HG03159 (cell line): Measurements from ENCODE around the gene GGTLC2.
"Not testable (repeated sequence)": the region's sequence is repeated elsewhere in the genome, so short reads cannot be mapped to it uniquely, and the experiment has no call there.

ENCODE experiments used
- ATAC-seq: cut with Tn5 transposase; IDR thresholded peaks from one replicate; pipeline ENCODE4 v1.9.1; 2021; ENCODE audit warnings: mild to moderate bottlenecking, moderate library complexity; ENCODE audit not compliant: unreplicated experiment

The GGTLC2 gene

DNA sequence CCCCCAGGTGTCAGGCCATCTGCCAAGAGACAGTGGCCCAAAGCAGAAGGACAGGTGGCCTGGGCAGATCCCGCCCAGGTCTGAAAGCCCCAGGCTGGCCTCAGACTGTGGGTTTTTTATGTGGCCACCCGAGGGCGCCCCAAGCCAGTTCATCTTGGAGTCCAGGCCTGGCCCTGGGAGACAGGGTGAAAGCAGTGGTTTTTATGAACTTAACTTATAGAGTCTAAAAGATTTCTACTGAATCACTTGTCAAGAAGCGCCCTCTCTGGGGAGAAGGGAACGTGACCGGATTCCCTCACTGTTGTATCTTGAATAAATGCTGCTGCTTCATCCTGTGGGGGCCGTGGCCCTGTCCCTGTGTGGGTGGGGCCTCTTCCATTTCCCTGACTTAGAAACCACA is 8.2 kb upstream of the GGTLC2 start:
- ATAC-seq = not testable (repeated sequence)

- not testable (repeated sequence) for ATAC-seq
These were observed 6.1 kb upstream of the GGTLC2 start for GRCh38 chr22:22638313-22638712.

DNA sequence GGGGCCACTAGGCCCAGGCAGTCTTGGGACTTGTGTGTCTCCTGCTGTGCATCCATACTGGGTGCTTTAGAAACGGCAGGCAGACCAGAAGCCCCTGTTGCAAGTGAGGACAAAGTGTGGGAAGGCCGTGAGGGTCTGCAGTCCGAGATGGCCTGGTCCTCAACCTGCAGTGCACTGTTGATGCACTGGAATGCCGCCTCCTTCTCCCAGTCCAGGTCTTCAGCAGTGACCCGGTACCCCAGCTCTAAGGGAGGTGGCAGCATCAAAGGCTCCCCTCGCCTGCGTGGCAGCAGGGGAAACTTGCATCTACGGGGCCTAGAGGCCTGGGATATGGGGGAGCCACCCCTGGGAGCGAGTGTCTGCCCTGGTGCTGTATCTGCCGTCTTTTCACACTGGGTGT is 2.2 kb upstream of the GGTLC2 start:
- not testable (repeated sequence) for ATAC-seq

DNA sequence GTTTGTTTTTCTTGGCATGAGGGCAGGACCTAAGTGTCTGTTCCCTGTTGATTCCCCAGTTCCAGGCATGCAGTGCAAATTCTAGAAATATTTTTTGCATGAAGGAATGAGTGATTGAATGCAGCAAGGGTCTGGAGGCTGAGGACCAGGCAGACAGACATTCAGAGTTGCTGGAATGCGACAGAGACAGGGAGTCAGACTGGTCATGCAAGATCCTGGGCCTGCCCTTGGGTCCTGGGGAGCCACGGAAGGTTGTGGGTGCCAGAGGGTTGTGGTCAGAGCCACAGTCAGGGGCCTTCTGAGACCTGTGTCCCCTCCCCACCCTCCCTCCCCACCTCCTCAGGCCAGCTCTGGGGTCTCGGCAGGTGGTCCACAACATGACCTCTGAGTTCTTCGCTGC is 1.6 kb downstream of the GGTLC2 start:
- not testable (repeated sequence) for ATAC-seq

GRCh38 chr22:22647952-22648351 is 3.5 kb downstream of the GGTLC2 start:
- ATAC-seq = not testable (repeated sequence)

DNA sequence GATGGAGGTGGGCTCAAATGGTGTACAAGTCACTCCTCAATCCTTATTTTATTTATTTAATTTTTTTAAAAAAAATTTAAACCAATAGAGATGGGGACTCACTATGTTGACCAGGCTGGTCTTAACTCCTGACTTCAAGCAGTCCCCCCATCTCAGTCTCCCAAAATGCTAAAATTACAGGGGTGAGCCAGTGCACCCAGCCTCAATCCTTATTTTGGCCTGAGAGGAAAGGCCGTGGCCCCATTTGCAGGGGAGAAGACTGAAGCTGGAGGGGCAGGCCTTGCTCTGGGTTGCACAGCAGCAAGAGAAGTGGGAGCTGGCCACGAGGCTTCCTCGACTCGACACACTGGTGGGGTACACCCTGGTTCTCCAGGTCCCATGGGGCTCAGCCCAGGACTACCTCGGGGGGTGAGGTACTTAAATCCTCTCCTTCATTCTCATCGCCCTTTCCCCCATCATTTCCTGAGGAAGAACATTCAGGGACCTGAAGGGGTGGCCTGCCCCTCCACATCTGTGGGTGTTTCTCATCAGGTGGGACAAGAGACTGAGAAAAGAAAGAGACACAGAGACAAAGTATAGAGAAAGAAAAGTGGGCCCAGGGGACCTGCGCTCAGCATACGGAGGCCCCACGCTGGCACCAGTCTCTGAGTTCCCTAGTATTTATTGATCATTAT is 4.6 kb downstream of the GGTLC2 start:
- ATAC-seq = not testable (repeated sequence)

DNA sequence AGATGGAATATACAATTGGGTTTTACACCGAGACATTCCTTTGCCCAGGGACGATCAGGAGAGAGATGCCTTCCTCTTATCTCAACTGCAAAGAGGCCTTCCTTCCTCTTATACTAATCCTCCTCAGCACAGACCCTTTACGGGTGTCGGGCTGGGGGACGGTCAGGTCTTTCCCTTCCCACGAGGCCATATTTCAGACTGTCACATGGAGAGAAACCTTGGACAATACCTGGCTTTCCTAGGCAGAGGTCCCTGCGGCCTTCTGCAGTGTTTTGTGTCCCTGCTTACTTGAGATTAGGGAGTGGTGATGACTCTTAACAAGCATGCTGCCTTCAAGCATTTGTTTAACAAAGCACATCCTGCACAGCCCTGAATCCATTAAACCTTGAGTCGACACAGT is 5.3 kb downstream of the GGTLC2 start:
- not testable (repeated sequence) for ATAC-seq

- not testable (repeated sequence) for ATAC-seq
These were observed 6.0 kb downstream of the GGTLC2 start for GRCh38 chr22:22650398-22650797.

- ATAC-seq = not testable (repeated sequence)
These were observed 6.5 kb downstream of the GGTLC2 start for GRCh38 chr22:22650803-22651515.

DNA sequence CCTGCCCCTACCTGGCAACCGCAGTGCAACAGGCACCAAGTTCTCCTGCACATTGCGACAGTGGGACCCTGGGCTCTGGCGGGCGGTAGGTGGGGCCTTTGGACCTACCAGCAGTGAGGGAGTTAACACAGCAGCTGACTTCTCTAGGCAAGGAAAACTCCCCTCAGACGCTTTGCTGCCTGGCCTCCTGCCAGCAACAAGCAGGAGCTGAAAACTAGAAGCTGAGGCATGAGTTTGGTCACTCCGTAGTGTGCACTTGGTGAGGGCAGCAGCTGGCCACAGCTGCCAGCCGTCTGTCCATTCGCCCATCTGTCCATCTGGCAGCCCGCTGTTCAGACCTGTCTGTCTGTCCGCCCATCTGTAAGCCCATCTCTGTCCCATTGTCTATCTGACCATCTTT is 7.2 kb downstream of the GGTLC2 start:
- not testable (repeated sequence) for ATAC-seq

DNA sequence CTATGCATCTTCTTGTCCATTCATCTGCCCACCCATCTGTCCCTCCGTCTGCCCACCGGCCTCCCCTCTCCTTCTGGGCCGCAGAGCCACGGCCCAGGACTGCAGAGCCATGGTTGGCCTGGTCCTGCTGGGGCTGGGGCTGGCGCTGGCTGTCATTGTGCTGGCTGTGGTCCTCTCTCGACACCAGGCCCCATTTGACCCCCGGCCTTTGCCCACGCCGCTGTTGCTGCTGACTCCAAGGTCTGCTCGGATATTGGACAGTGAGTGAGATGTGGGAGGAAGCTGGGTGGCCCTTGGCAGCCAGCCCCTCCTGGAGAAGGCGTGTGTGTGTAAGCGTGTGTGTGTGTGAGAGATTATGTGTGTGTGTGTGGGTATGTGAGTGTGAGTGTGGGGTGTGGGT is 7.7 kb downstream of the GGTLC2 start:
- ATAC-seq = not testable (repeated sequence)

DNA sequence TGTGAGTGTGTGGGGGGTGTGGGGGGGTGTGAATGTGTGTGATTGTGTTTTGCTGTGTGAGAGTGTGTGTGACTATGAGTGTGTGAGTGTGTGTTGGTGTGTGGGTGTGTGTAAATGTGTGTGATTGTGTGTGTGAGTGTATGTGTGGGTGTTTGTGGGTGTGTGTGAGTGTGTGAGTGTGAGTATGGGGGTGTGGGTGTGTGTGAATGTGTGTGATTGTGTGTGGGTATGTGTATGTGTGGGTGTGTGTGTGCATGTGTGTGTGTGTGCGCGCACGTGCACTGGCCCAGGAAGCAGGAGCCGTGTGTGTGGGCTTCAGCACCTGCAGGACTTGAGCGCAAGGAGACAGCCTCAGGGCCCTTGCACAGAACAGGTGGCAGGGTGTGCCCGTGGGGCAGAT is 8.2 kb downstream of the GGTLC2 start:
- ATAC-seq = not testable (repeated sequence)

GRCh38 chr22:22653677-22654381 is 9.4 kb downstream of the GGTLC2 start:
- not testable (repeated sequence) for ATAC-seq

- no peak for ATAC-seq
These were observed 11.3 kb downstream of the GGTLC2 start for GRCh38 chr22:22655452-22656290.

DNA sequence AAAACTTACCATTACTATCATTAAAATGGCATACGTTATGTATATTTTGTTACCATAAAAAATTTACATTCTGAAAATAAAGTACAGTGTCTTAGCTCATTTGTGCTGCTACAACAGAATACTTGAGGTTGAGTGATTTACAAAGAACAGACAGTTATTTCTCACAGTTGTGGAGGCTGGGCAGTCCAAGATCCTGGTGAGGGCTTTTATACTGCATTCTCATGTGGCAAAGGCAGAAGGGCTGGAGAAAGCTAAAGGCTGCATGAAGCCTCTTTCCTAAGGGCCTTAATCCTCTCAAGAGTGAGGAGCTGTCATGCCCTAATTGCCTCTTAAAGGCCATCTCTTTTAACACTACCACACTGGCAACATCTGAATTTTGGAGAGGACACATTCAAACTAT is 13.3 kb downstream of the GGTLC2 start:
- no peak for ATAC-seq

DNA sequence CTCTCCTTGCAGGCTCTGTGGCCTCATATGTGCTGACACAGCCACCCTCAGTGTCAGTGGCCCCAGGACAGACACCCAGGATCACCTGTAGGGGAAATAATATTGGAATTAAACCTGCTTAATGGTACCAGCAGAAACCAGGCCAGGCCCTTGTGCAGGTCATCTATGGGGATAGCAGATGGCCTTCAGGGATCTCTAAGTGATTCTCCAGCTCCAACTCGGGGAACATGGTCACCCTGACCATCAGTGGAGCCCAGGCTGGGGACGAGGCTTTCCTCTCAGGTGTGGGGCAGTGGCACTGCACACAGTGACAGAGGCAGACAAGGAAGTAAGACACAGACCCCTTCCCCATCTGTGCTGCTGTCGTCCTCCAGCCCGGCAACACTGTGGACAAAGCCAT is 16.9 kb downstream of the GGTLC2 start:
- ATAC-seq = no peak

DNA sequence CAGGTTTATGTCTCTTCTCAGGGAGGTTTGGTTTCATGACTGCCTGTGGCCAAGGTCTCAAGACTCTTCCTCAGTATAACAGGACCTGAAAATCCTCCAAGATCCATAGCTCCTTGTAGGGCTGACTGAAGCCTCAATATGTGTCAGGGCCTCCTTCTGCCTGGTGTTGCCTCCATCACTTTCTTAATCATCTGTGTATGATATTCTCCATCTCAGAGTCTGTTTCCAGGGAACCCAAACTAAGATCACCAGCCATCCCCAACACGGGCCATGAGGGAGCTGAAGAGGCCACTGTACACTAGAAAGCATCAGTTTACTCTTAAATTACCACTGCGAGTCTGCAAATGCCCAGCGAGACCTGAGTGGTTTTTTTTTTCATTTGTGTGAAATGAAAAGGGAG is 17.7 kb downstream of the GGTLC2 start:
- no peak for ATAC-seq

DNA sequence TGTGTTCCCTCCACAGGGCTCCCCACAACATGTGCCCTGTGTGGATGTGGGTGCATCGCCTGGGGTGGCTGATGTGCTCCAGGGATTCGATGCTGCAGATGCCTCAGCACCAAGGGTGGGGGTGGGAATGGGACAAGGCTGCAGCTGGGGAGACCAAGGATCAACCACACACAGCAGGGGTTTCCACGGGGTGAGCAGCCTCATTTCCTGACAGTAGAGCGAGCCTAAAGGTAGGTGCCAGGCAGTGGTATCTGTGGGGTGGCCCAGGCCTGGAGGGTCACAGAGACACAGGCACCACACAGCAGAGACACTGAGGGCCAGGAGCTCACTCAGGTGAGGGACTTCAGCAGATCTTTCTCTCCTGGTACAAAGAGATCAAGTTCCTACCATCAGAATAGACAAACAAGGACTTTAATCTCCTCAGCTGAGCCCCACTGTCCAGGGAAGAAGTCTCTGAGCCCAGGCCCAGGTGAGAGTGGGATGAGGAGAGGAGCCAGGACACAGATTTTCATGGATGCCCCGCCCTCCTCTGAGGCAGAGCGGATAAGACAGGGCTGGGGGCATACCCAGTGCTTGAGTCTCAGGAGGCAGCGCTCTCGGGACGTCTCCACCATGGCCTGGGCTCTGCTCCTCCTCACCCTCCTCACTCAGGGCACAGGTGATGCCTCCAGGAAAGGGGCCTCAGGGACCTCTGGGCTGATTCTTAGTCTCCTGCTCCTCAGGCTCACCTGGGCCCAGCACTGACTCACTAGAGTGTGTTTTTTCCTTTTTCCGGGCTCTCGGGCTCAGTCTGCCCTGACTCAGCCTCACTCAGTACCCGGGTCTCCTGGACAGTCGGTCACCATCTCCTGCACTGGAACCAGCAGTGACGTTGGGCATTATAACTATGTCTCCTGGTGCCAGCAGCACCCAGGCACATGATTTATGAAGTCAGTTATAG is 19.7 kb downstream of the GGTLC2 start:
- ATAC-seq = no peak

GRCh38 chr22:22666307-22667091 is 22.1 kb downstream of the GGTLC2 start:
- no peak for ATAC-seq
